ENCODE data around the gene DPP7.

GRCh38 chr9:137097761-137098462 lies 16.6 kb downstream of the DPP7 start:
- TF ChIP-seq, protein P1, sequence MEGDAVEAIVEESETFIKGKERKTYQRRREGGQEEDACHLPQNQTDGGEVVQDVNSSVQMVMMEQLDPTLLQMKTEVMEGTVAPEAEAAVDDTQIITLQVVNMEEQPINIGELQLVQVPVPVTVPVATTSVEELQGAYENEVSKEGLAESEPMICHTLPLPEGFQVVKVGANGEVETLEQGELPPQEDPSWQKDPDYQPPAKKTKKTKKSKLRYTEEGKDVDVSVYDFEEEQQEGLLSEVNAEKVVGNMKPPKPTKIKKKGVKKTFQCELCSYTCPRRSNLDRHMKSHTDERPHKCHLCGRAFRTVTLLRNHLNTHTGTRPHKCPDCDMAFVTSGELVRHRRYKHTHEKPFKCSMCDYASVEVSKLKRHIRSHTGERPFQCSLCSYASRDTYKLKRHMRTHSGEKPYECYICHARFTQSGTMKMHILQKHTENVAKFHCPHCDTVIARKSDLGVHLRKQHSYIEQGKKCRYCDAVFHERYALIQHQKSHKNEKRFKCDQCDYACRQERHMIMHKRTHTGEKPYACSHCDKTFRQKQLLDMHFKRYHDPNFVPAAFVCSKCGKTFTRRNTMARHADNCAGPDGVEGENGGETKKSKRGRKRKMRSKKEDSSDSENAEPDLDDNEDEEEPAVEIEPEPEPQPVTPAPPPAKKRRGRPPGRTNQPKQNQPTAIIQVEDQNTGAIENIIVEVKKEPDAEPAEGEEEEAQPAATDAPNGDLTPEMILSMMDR (IDR thresholded peaks at IDR 0.05) = no peak
- no peak for TF ChIP-seq POLR2A (IDR thresholded peaks at IDR 0.05)
- no peak for TF ChIP-seq EP300 (IDR thresholded peaks at IDR 0.05)
- TF ChIP-seq POLR2AphosphoS5 (IDR thresholded peaks at IDR 0.05) = no peak

Data from upper lobe of left lung (tissue), 4 donors.